Tongue (tissue), 2 donors: Measurements from ENCODE around the gene NPBWR2. TPM values are rescaled to one million over a fixed set of nuclear protein-coding genes. Genes with fewer than 3 reads are reported as not detected.
"Not testable (repeated sequence)": the region's sequence is repeated elsewhere in the genome, so short reads cannot be mapped to it uniquely, and the experiment has no call there.

ENCODE experiments used
- DNase-seq: peaks from one replicate; pipeline ENCODE4 v3.0.0-alpha.2; 2015
- total RNA-seq: library from RNA; depleted of rRNA; stranded (reverse); fragments of >200 nt; gene quantifications from one replicate; pipeline ENCODE4 v1.2.3, GENCODE V29; 2014

The NPBWR2 gene
- total RNA-seq, 1 donor from 2014 or later: not detected

- no peak for DNase-seq
These were observed 3.3 kb downstream of the NPBWR2 start for GRCh38 chr20:64103871-64104666.

GRCh38 chr20:64102647-64103354 is 4.6 kb downstream of the NPBWR2 start:
- DNase-seq: peak; percentile 63

GRCh38 chr20:64101731-64102621 is 5.4 kb downstream of the NPBWR2 start:
- no peak for DNase-seq

- no peak for DNase-seq
These were observed 6.2 kb downstream of the NPBWR2 start for GRCh38 chr20:64100946-64101688.

GRCh38 chr20:64100566-64100888 is 6.8 kb downstream of the NPBWR2 start:
- DNase-seq: no peak

- DNase-seq: no peak
These were observed 7.3 kb downstream of the NPBWR2 start for GRCh38 chr20:64099880-64100565.

GRCh38 chr20:64099086-64099786 is 8.1 kb downstream of the NPBWR2 start:
- DNase-seq: peak; percentile 93

GRCh38 chr20:64098471-64099013 is 8.8 kb downstream of the NPBWR2 start:
- DNase-seq: no peak

GRCh38 chr20:64096535-64096934 is 10.8 kb downstream of the NPBWR2 start:
- no peak for DNase-seq

GRCh38 chr20:64095927-64096326 is 11.4 kb downstream of the NPBWR2 start:
- no peak for DNase-seq

GRCh38 chr20:64095455-64095854 is 11.9 kb downstream of the NPBWR2 start:
- no peak for DNase-seq

- no peak for DNase-seq
These were observed 14.3 kb downstream of the NPBWR2 start for GRCh38 chr20:64093013-64093503.

GRCh38 chr20:64092258-64093012 is 14.9 kb downstream of the NPBWR2 start:
- DNase-seq: no peak

GRCh38 chr20:64091770-64092169 is 15.6 kb downstream of the NPBWR2 start:
- DNase-seq: no peak

- no peak for DNase-seq
These were observed 16.0 kb downstream of the NPBWR2 start for GRCh38 chr20:64091340-64091739.

GRCh38 chr20:64090165-64090564 is 17.2 kb downstream of the NPBWR2 start:
- DNase-seq: no peak

GRCh38 chr20:64088586-64088985 is 18.8 kb downstream of the NPBWR2 start:
- not testable (repeated sequence) for DNase-seq

GRCh38 chr20:64087226-64087825 is 20.0 kb downstream of the NPBWR2 start:
- DNase-seq: not testable (repeated sequence)

GRCh38 chr20:64086801-64087200 is 20.6 kb downstream of the NPBWR2 start:
- DNase-seq: no peak
